Myocyte (in vitro differentiated cells): ENCODE results near the gene VSIR. TPM values are rescaled to one million over a fixed set of nuclear protein-coding genes. Genes with fewer than 3 reads are reported as not detected.

ENCODE experiments used
- DNase-seq: peaks from one replicate; pipeline ENCODE4 v3.0.0-alpha.2; 2012; ENCODE audit warnings: low read depth
- total RNA-seq: library from RNA; depleted of rRNA; stranded (reverse); fragments of >200 nt; gene quantifications from 2 replicates; pipeline ENCODE4 v1.2.3, GENCODE V29; 2014

The VSIR gene
- total RNA-seq, 1 donor from 2014 or later: 41.2 TPM

GRCh38 chr10:71807557-71808510 is 34.5 kb upstream of the VSIR start:
- DNase-seq: no peak

GRCh38 chr10:71806704-71807556 is 33.6 kb upstream of the VSIR start:
- DNase-seq: no peak

GRCh38 chr10:71805776-71806703 is 32.7 kb upstream of the VSIR start:
- no peak for DNase-seq

- DNase-seq: no peak
These were observed 30.8 kb upstream of the VSIR start for GRCh38 chr10:71804077-71804476.

GRCh38 chr10:71802715-71803488 is 29.6 kb upstream of the VSIR start:
- no peak for DNase-seq

GRCh38 chr10:71802235-71802634 is 28.9 kb upstream of the VSIR start:
- DNase-seq: no peak

- DNase-seq: no peak
These were observed 28.0 kb upstream of the VSIR start for GRCh38 chr10:71801361-71801760.

GRCh38 chr10:71799608-71800453 is 26.5 kb upstream of the VSIR start:
- no peak for DNase-seq

- no peak for DNase-seq
These were observed 25.8 kb upstream of the VSIR start for GRCh38 chr10:71799112-71799511.

GRCh38 chr10:71798308-71798624 is 24.9 kb upstream of the VSIR start:
- DNase-seq: no peak

- no peak for DNase-seq
These were observed 24.4 kb upstream of the VSIR start for GRCh38 chr10:71797533-71798307.

- DNase-seq: no peak
These were observed 23.6 kb upstream of the VSIR start for GRCh38 chr10:71796749-71797405.

- peak; percentile 50 for DNase-seq
These were observed 21.9 kb upstream of the VSIR start for GRCh38 chr10:71795248-71795647.

- DNase-seq: no peak
These were observed 17.6 kb upstream of the VSIR start for GRCh38 chr10:71790749-71791440.

GRCh38 chr10:71789871-71790270 is 16.6 kb upstream of the VSIR start:
- no peak for DNase-seq

GRCh38 chr10:71788954-71789353 is 15.6 kb upstream of the VSIR start:
- DNase-seq: no peak

- DNase-seq: no peak
These were observed 11.5 kb upstream of the VSIR start for GRCh38 chr10:71784679-71785272.
